HepG2 (cell line): ENCODE measurements around the gene ZFPM1. TPM values are rescaled to one million over a fixed set of nuclear protein-coding genes. Genes with fewer than 3 reads are reported as not detected.

ENCODE experiments used
- ATAC-seq: fragments of 200-7000 bp; cut with Tn5 transposase; 3 replicates; pipeline ENCODE4 v1.9.1; 2020; ENCODE audit warnings: mild to moderate bottlenecking, moderate library complexity
- BruUV-seq: library from RNA; stranded (reverse); fragments of 400-500 nt; replicated peaks from 2 replicates; lab custom pipeline; 2021; lab: Mats Ljungman, UMichigan
- CTCF ChIA-PET: fragments of 300-600 bp; formaldehyde crosslinking; extraction: SDS; loops from one replicate; lab custom pipeline; 2021; ENCODE audit warnings: low total read pairs, inconsistent platforms, low intra/inter-chr PET ratio; lab: Yijun Ruan, JAX
- POLR2A ChIA-PET: fragments of 350-600 bp; sonication (Branson Sonifier 250); formaldehyde crosslinking; loops from one replicate; lab custom pipeline; 2020; ENCODE audit warnings: antibody characterized with exemption, inconsistent platforms; lab: Yijun Ruan, JAX
- DNase-seq: peaks from one replicate; pipeline ENCODE4 v3.0.0-alpha.2; 2015; ENCODE audit warnings: low spot score
- FAIRE-seq: peaks from 3 replicates; lab custom pipeline; 2011; peaks lifted over from hg19 to GRCh38; lab: Jason Lieb, UNC
- H2AFZ ChIP-seq: one replicate; pipeline ENCODE4 v1.6.1; 2011; ENCODE audit warnings: low read length, inconsistent platforms
- H3K27ac ChIP-seq: fragments of 300-600 bp; 3 replicates; pipeline ENCODE4 v1.8.0; 2011; ENCODE audit warnings: mixed run types, mild to moderate bottlenecking, mixed read lengths, low read length, inconsistent platforms; ENCODE audit not compliant: insufficient read depth; ENCODE audit errors: extremely low read length
- H3K27me3 ChIP-seq, 2 experiments: fragments of 200-600 bp in 1 of 2; 2 replicates in 1 of 2; 3 replicates in 1 of 2; pipeline versions ENCODE4 v1.6.0 to v1.8.0; 2011; ENCODE audit warnings: low read length in 2 of 2, mild to moderate bottlenecking in 2 of 2, moderate library complexity in 2 of 2, inconsistent platforms in 1 of 2; ENCODE audit not compliant: insufficient read depth in 2 of 2, control insufficient read depth in 1 of 2
- H3K36me3 ChIP-seq, 2 experiments: fragments of 200-600 bp in 1 of 2; replicated peaks in 1 of 2; 2 replicates in 1 of 2; 3 replicates in 1 of 2; pipeline versions ENCODE4 v1.5.1 to v1.8.0; 2011; ENCODE audit warnings: low read length in 2 of 2, inconsistent platforms in 1 of 2; ENCODE audit not compliant: insufficient read depth in 2 of 2, control insufficient read depth in 1 of 2
- H3K4me1 ChIP-seq: 2 replicates; pipeline ENCODE4 v1.5.1; 2012; ENCODE audit warnings: low read length, inconsistent platforms; ENCODE audit not compliant: insufficient read depth
- H3K4me2 ChIP-seq: 2 replicates; pipeline ENCODE4 v1.6.0; 2011; ENCODE audit warnings: low read depth, low read length, inconsistent platforms
- H3K4me3 ChIP-seq, 3 experiments: fragments of 200-600 bp in 1 of 3; sonication (generic), shearing (Covaris generic) in 1 of 3; replicated peaks in 1 of 3; 2 replicates each; pipeline ENCODE4 v1.5.1; 2011 to 2016; ENCODE audit warnings: low read length in 3 of 3, inconsistent platforms in 2 of 3, low read depth in 2 of 3, mild to moderate bottlenecking in 2 of 3, control low read depth in 1 of 3, mixed read lengths in 1 of 3; ENCODE audit not compliant: insufficient read depth in 1 of 3
- H3K79me2 ChIP-seq: one replicate; pipeline ENCODE4 v1.6.1; 2011; ENCODE audit warnings: low read length, inconsistent platforms; ENCODE audit not compliant: insufficient read depth
- H3K9ac ChIP-seq: 2 replicates; pipeline ENCODE4 v1.6.0; 2011; ENCODE audit warnings: mild to moderate bottlenecking, low read depth, low read length, inconsistent platforms; ENCODE audit not compliant: insufficient read depth
- H3K9me3 ChIP-seq: 2 replicates; pipeline ENCODE4 v1.5.1; 2012; ENCODE audit warnings: mild to moderate bottlenecking, low read length
- H4K20me1 ChIP-seq: 2 replicates; pipeline ENCODE4 v1.6.0; 2011; ENCODE audit warnings: inconsistent platforms, mild to moderate bottlenecking, low read length, moderate library complexity; ENCODE audit not compliant: insufficient read depth
- ATF7-NPFF ChIP-seq: sonication (generic); formaldehyde crosslinking; IDR thresholded peaks from 2 replicates; pipeline ENCODE4 v1.8.1; 2023; ENCODE audit warnings: mild to moderate bottlenecking, low read depth, missing genetic modification reagents, moderate library complexity
- GZF1 ChIP-seq: sonication (generic); formaldehyde crosslinking; IDR thresholded peaks from 2 replicates; pipeline ENCODE4 v1.5.1; 2020; ENCODE audit warnings: mild to moderate bottlenecking, missing genetic modification reagents
- HIVEP1 ChIP-seq: sonication (generic); formaldehyde crosslinking; IDR thresholded peaks from 2 replicates; pipeline ENCODE4 v1.4.0; 2020; ENCODE audit warnings: mild to moderate bottlenecking, missing genetic modification reagents
- HOXA5 ChIP-seq: sonication (generic); formaldehyde crosslinking; IDR thresholded peaks from 2 replicates; pipeline ENCODE4 v1.4.0; 2020; ENCODE audit warnings: missing genetic modification reagents
- KDM1A ChIP-seq: IDR thresholded peaks from 2 replicates; pipeline ENCODE4 v1.6.1; 2016; ENCODE audit warnings: missing compliant biosample characterization
- MYC ChIP-seq: sonication (generic); formaldehyde crosslinking; IDR thresholded peaks from 2 replicates; pipeline ENCODE4 v1.9.0; 2021; ENCODE audit warnings: missing genetic modification reagents, borderline replicate concordance
- POLR2G ChIP-seq: fragments of 200-400 bp; formaldehyde crosslinking; IDR thresholded peaks from 2 replicates; pipeline ENCODE4 v1.6.1; 2018; ENCODE audit warnings: mild to moderate bottlenecking, low read depth, low read length, moderate library complexity
- ZEB1 ChIP-seq: IDR thresholded peaks from 2 replicates; pipeline ENCODE4 v1.6.1; 2012; ENCODE audit warnings: mild to moderate bottlenecking, low read depth, inconsistent platforms; ENCODE audit not compliant: insufficient replicate concordance
- ZNF510 ChIP-seq: sonication (generic); formaldehyde crosslinking; IDR thresholded peaks from 2 replicates; pipeline ENCODE4 v1.4.0; 2020; ENCODE audit warnings: low read depth, mild to moderate bottlenecking, missing genetic modification reagents
- ZNF546 ChIP-seq: sonication (generic); formaldehyde crosslinking; conservative IDR thresholded peaks from 2 replicates; pipeline ENCODE4 v1.8.1; 2023; ENCODE audit warnings: mild to moderate bottlenecking, missing genetic modification reagents
- ZNF75D ChIP-seq: sonication (generic); formaldehyde crosslinking; IDR thresholded peaks from 2 replicates; pipeline ENCODE4 v1.8.1; 2023; ENCODE audit warnings: missing genetic modification reagents, mild to moderate bottlenecking, borderline replicate concordance
- ZNF768 ChIP-seq: sonication (generic); formaldehyde crosslinking; IDR thresholded peaks from 2 replicates; pipeline ENCODE4 v1.4.0; 2020; ENCODE audit warnings: missing genetic modification reagents
- ZNF775 ChIP-seq: sonication (generic); formaldehyde crosslinking; IDR thresholded peaks from 2 replicates; pipeline ENCODE4 v1.4.0; 2020; ENCODE audit warnings: missing genetic modification reagents, mild to moderate bottlenecking, moderate library complexity, borderline replicate concordance
- WGBS: methylation state at CpG from one replicate; pipeline ENCODE4 v1.1.6; 2017; ENCODE audit warnings: low lambda C conversion rate; 5-methylcytosine and 5-hydroxymethylcytosine counted together
- in situ Hi-C: cut with HindIII; loops from 2 replicates; pipeline ENCODE4 v1.10.0; 2017; ENCODE audit warnings: low pct_unique_long_range_greater_than_20kb; ENCODE audit not compliant: extremely low pct_ligation_motif_present
- intact Hi-C: fragments of 100-400 bp; cut with micrococcal nuclease; formaldehyde crosslinking; loops from one replicate; pipeline ENCODE4 v1.10.0; 2022; ENCODE audit not compliant: unreplicated experiment
- polyA plus RNA-seq, 8 experiments: library from polyadenylated mRNA; depleted of rRNA in 3 of 8; stranded (reverse) in 7 of 8; unstranded in 1 of 8; fragments of >200 nt; fragmentation: Illumina TruSeq in 4 of 8; extraction: Trizol in 4 of 8; gene quantifications; 2 replicates each; pipeline versions ENCODE4 v1.2.1 to v1.2.3, GENCODE V29; 2011 to 2016; ENCODE audit warnings: low read depth in 4 of 8, missing spikeins in 1 of 8, mixed read lengths in 1 of 8; ENCODE audit not compliant: insufficient read depth in 1 of 8
- total RNA-seq, 5 experiments: library from RNA; depleted of rRNA; stranded (reverse); fragments of >200 nt; fragmentation: Illumina TruSeq; extraction: Trizol; gene quantifications; 2 replicates each; pipeline ENCODE4 v1.2.3, GENCODE V29; 2016; ENCODE audit warnings: low read depth in 1 of 5
- TF ChIP-seq, protein P1 (sequence below): sonication (generic); formaldehyde crosslinking; IDR thresholded peaks from 2 replicates; pipeline ENCODE4 v1.5.1; 2020; ENCODE audit warnings: missing genetic modification reagents, mild to moderate bottlenecking, borderline replicate concordance
- TF ChIP-seq, protein P2 (sequence below): sonication (generic); formaldehyde crosslinking; IDR thresholded peaks from 2 replicates; pipeline ENCODE4 v1.8.0; 2022; ENCODE audit warnings: mild to moderate bottlenecking, missing genetic modification reagents, moderate library complexity
- TF ChIP-seq, protein P3 (sequence below): sonication (generic); formaldehyde crosslinking; IDR thresholded peaks from 2 replicates; pipeline ENCODE4 v1.8.0; 2023; ENCODE audit warnings: mild to moderate bottlenecking, missing genetic modification reagents
- TF ChIP-seq, protein P4 (sequence below): sonication (generic); formaldehyde crosslinking; IDR thresholded peaks from 2 replicates; pipeline ENCODE4 v1.5.0; 2020; ENCODE audit warnings: missing genetic modification reagents

The ZFPM1 gene
- total and polyA plus RNA-seq, 2 of the 13 experiments (the other 11 are each of a cell fraction or from before 2014, with no cell fraction given), result 1.3 to 3.8 TPM

DNA sequence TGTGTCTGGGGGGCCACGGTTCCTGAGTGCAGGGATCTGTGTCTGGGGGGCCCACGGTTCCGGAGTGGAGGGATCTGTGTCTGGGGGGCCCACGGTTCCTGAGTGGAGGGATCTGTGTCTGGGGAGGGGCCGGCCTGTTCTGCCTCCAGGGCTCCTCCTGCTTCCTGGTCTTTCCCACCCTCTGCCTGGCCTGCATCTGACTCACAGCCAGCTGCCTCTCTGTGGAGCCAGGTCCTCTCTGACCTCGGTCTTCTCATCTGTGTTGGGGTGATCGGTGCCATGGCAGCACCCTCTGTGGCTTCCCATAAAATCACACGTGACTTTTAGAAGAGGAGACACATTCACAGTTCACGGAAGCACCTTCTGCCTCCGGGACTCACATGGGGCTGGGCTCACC, 50.3 kb downstream of the ZFPM1 start (continued):
- TF ChIP-seq, protein P1, sequence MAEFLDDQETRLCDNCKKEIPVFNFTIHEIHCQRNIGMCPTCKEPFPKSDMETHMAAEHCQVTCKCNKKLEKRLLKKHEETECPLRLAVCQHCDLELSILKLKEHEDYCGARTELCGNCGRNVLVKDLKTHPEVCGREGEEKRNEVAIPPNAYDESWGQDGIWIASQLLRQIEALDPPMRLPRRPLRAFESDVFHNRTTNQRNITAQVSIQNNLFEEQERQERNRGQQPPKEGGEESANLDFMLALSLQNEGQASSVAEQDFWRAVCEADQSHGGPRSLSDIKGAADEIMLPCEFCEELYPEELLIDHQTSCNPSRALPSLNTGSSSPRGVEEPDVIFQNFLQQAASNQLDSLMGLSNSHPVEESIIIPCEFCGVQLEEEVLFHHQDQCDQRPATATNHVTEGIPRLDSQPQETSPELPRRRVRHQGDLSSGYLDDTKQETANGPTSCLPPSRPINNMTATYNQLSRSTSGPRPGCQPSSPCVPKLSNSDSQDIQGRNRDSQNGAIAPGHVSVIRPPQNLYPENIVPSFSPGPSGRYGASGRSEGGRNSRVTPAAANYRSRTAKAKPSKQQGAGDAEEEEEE, result 0 out of 2 replicates have a peak, but pooled peaks have one; percentile 74
- TF ChIP-seq HIVEP1 (CRISPR knock-in tag), result 0 out of 2 replicates have a peak, but pooled peaks have one; percentile 45
- TF ChIP-seq ATF7-NPFF (CRISPR knock-in tag), result no peak
- no peak for TF ChIP-seq ZNF546 (CRISPR knock-in tag)
- no peak for TF ChIP-seq ZNF75D (CRISPR knock-in tag)
- TF ChIP-seq ZNF510 (CRISPR knock-in tag), result peak; percentile 46; the same call in 1 of the 2 replicates
- peak; percentile 38; the same call in 1 of the 2 replicates for TF ChIP-seq ZNF768 (CRISPR knock-in tag)
- 0 out of 2 replicates have a peak, but pooled peaks have one; percentile 8 for TF ChIP-seq GZF1 (CRISPR knock-in tag)
- 0 out of 2 replicates have a peak, but pooled peaks have one; percentile 44 for TF ChIP-seq KDM1A (CRISPR knock-in tag)

DNA sequence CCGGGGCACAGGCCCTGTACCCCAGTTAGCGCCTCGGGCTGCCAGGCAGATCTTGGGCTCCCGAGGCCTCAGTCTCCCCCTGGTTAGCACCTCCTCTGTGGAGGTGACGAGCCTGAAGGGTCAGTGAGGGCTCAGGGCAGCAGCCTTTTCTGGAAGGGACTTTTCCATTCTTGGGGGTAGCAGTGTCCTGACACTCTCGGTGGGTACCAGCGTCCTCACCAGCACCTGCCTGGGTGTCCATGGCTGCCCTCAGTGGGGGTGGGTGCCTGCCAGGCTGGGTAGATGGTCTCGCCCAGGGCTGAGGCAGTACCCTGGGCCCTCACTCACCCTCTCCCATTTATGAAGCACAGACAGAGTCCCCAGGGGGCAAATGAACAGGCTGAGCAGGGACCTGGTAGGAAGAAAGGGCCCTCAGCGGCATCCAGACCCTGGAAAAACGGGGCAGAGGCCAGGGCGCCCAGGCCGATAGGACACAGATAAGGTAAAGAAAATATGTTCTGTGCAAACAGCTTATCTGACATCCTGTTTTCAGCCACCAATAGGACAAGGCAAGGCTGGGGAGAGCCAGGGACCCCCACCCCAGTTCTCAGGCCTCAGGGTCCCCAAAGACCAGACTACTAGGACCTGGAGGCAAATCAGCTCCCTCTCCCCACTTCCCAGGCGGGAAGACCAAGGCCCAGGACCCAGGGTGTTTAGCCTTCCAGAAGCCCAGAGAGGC, 50.9 kb downstream of the ZFPM1 start:
- FAIRE-seq (peak; percentile 67), ATAC-seq (peak; percentile 11), DNase-seq (peak; percentile 57)
- H3K27me3 ChIP-seq, result no peaks in the 10 kb centered on the region
- peak overlapping the region; percentile 88 for H3K4me2 ChIP-seq
- intact Hi-C loops (loop anchor here (2.0 kb wide), 1 partner anchor 59 kb away; no protein-coding TSS in a partner anchor), in situ Hi-C loops (loop anchor here (10.0 kb wide), 1 partner anchor 49 kb away; the partner anchor contains the start of gene ZFPM1)
- BruUV-seq, result no TSS peak
- no peaks in the 10 kb centered on the region for H4K20me1 ChIP-seq
- ChIA-PET POLR2A (interaction anchor here (0.7 to 8.4 kb wide), 8 partner anchors 13 to 66 kb away, joined by 3 to 370 read pairs (median 12); partner anchors contain the start of genes ZC3H18 and ZFPM1), CTCF (interaction anchor here (2.2 to 2.4 kb wide), 2 partner anchors 15 to 61 kb away, joined by 17 to 34 read pairs; no protein-coding TSS in a partner anchor)
- H3K4me3 ChIP-seq, result peak overlapping the region in 1 of 3 experiments; percentile 56; a peak in 2 of 6 replicates
- 0 out of 5 replicates have a peak, but pooled peaks cover 3 to 5% of the 10 kb centered on the region in 2 experiments for H3K36me3 ChIP-seq
- no peaks in the 10 kb centered on the region for H3K9me3 ChIP-seq
- H3K4me1 ChIP-seq, result peaks cover 62% of the 10 kb centered on the region
- H3K79me2 ChIP-seq, result no peaks in the 10 kb centered on the region
- H3K9ac ChIP-seq, result peak overlapping the region; percentile 73
- H3K27ac ChIP-seq, result peak overlapping the region; percentile 92
- WGBS, result 45% methylated on average over 8 of the region's 13 CpGs
- H2AFZ ChIP-seq, result no peak overlapping the region
- peak; percentile 49; the same call in 1 of the 2 replicates for TF ChIP-seq MYC (CRISPR knock-in tag)
- no peak for TF ChIP-seq ZNF775 (CRISPR knock-in tag)
- peak; percentile 10; the same call in 1 of the 2 replicates for TF ChIP-seq POLR2G
- peak; percentile 45; the same call in 1 of the 2 replicates for TF ChIP-seq HOXA5 (CRISPR knock-in tag)
- TF ChIP-seq, protein P2, sequence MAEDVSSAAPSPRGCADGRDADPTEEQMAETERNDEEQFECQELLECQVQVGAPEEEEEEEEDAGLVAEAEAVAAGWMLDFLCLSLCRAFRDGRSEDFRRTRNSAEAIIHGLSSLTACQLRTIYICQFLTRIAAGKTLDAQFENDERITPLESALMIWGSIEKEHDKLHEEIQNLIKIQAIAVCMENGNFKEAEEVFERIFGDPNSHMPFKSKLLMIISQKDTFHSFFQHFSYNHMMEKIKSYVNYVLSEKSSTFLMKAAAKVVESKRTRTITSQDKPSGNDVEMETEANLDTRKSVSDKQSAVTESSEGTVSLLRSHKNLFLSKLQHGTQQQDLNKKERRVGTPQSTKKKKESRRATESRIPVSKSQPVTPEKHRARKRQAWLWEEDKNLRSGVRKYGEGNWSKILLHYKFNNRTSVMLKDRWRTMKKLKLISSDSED (CRISPR knock-in tag), result 0 out of 2 replicates have a peak, but pooled peaks have one; percentile 38
- TF ChIP-seq, protein P3, sequence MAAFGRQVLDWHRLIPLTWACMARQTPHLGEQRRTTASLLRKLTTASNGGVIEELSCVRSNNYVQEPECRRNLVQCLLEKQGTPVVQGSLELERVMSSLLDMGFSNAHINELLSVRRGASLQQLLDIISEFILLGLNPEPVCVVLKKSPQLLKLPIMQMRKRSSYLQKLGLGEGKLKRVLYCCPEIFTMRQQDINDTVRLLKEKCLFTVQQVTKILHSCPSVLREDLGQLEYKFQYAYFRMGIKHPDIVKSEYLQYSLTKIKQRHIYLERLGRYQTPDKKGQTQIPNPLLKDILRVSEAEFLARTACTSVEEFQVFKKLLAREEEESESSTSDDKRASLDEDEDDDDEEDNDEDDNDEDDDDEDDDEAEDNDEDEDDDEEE (CRISPR knock-in tag), result peak; percentile 65; the same call in 1 of the 2 replicates
- no peak for TF ChIP-seq ZEB1
- TF ChIP-seq, protein P4, sequence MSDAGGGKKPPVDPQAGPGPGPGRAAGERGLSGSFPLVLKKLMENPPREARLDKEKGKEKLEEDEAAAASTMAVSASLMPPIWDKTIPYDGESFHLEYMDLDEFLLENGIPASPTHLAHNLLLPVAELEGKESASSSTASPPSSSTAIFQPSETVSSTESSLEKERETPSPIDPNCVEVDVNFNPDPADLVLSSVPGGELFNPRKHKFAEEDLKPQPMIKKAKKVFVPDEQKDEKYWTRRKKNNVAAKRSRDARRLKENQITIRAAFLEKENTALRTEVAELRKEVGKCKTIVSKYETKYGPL (CRISPR knock-in tag), result 0 out of 2 replicates have a peak, but pooled peaks have one; percentile 15
